ENCODE data around the gene CCDC102A. TPM values are rescaled to one million over a fixed set of nuclear protein-coding genes. Genes with fewer than 3 reads are reported as not detected.

Gene CCDC102A
- total and polyA plus RNA-seq, 2 donors (not counting 3 experiments of a cell fraction or from before 2014, with no cell fraction given), result 7.8 to 12.2 TPM

DNA sequence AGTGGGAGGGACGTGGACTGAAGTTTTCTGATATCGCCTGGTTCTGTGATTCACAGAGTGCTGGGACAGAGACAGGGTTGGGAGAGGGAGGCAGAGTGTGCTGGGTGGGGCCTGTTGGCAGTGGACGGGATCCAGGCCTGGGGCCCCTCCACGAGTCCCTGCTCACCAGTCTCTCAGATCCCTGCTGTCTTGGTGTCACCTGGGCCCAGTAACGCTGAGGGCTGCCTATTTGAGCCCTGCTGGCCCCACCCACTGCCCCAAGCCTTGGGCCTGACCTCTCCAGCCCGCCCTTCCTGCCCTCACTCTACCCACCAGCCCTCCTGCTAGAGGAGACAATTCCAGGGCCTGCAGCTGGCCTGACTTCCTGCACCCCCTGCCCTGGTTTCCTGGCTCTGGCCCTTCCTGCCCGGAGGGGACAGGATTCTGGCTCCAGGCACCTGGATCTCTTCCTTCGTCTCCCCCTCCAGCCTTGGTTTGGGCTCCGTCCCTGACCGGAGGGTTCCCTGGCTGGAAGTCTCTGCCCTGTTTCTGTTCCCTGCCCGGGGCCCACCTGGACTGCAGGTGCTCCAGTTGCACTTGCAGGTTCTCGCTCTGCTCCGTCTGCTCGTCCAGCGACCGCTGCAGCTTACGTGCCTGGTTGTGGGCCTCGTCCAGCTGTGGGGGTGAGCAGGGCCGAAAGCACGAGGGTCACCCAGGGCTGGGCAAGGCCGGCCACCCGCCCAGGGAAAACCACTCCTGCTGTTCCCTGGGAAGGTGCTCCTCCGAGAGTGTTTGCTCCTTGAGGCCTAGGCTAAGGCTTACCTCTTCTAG lies 21.4 kb downstream of the CCDC102A start:
- Histone ChIP-seq H3K27me3 (ENCODE audit: control insufficient read depth in 2 of 2, insufficient read depth in 2 of 2, low read length in 2 of 2) (no peaks in the 10 kb centered on the region), H2AFZ (ENCODE audit: low read depth, low read length) (no peak overlapping the region), H3K36me3 (ENCODE audit: control insufficient read depth in 2 of 2, extremely low read depth in 1 of 2, insufficient read depth in 2 of 2, low read length in 2 of 2) (peaks cover 0 to 4% of the 10 kb centered on the region in 2 experiments), H3K9ac (replicated peaks; ENCODE audit: extremely low read depth, insufficient read depth, low read length) (no peak overlapping the region), H3K4me2 (ENCODE audit: insufficient read depth, low read length) (no peak overlapping the region), H3K27ac (ENCODE audit: insufficient read depth, low read depth, low read length) (no peak overlapping the region), H3K9me1 (replicated peaks; ENCODE audit: control insufficient read depth, extremely low read depth, insufficient read depth, low read length) (no peaks in the 10 kb centered on the region), H3K79me2 (ENCODE audit: control insufficient read depth, insufficient read depth, low read length) (no peaks in the 10 kb centered on the region), H3K4me1 (ENCODE audit: control insufficient read depth, extremely low read depth, insufficient read depth, low read length) (peaks cover 7% of the 10 kb centered on the region), H4K20me1 (replicated peaks; ENCODE audit: control insufficient read depth, extremely low read depth, insufficient read depth, low read length) (no peaks in the 10 kb centered on the region), H3K9me3 (replicated peaks; ENCODE audit: control insufficient read depth, insufficient read depth, low read length) (no peaks in the 10 kb centered on the region), H3K4me3 (replicated peaks in 1 of 3; ENCODE audit: insufficient read depth in 1 of 3, low read depth in 1 of 3, low read length in 3 of 3) (no peak overlapping the region)
- ChIA-PET POLR2A (no interaction called here), CTCF (interaction anchor here (1.2 kb wide), 2 partner anchors 52 to 98 kb away, joined by 3 read pairs; partner anchors contain the start of gene POLR2C)
- no peak for TF ChIP-seq POLR2A (IDR thresholded peaks at IDR 0.05; ENCODE audit: low read depth, low read length)
- TF ChIP-seq POLR2AphosphoS5 (IDR thresholded peaks at IDR 0.05; ENCODE audit: insufficient read depth, low read depth, low read length), result no peak
- TF ChIP-seq EZH2 (IDR thresholded peaks at IDR 0.05; ENCODE audit: borderline replicate concordance, low read depth, low read length, severe bottlenecking), result no peak
- TF ChIP-seq, protein P1, sequence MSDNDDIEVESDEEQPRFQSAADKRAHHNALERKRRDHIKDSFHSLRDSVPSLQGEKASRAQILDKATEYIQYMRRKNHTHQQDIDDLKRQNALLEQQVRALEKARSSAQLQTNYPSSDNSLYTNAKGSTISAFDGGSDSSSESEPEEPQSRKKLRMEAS (IDR thresholded peaks at IDR 0.05; ENCODE audit: insufficient read depth, insufficient read length), result no peak
- TF ChIP-seq JUN (IDR thresholded peaks at IDR 0.05; ENCODE audit: borderline replicate concordance, insufficient read depth, insufficient read length, low read depth), result no peak
- TF ChIP-seq, protein P2, sequence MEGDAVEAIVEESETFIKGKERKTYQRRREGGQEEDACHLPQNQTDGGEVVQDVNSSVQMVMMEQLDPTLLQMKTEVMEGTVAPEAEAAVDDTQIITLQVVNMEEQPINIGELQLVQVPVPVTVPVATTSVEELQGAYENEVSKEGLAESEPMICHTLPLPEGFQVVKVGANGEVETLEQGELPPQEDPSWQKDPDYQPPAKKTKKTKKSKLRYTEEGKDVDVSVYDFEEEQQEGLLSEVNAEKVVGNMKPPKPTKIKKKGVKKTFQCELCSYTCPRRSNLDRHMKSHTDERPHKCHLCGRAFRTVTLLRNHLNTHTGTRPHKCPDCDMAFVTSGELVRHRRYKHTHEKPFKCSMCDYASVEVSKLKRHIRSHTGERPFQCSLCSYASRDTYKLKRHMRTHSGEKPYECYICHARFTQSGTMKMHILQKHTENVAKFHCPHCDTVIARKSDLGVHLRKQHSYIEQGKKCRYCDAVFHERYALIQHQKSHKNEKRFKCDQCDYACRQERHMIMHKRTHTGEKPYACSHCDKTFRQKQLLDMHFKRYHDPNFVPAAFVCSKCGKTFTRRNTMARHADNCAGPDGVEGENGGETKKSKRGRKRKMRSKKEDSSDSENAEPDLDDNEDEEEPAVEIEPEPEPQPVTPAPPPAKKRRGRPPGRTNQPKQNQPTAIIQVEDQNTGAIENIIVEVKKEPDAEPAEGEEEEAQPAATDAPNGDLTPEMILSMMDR (IDR thresholded peaks at IDR 0.05; ENCODE audit: extremely low read depth in 1 of 2, insufficient read depth in 1 of 2, low read depth in 1 of 2, low read length in 2 of 2), result no peak
- no peak for TF ChIP-seq GATA2 (IDR thresholded peaks at IDR 0.05; ENCODE audit: insufficient read depth, insufficient read length, low read depth, low read length)
- TF ChIP-seq FOS (IDR thresholded peaks at IDR 0.05; ENCODE audit: borderline replicate concordance, insufficient read depth, low read length), result no peak
- TF ChIP-seq MYC (IDR thresholded peaks at IDR 0.05; ENCODE audit: low read depth, low read length), result no peak
- dilution Hi-C loops (cut with MboI; ENCODE audit: extremely low pct_ligation_motif_present, low sequenced_read_pairs) (no loop called here), intact Hi-C loops (cut with micrococcal nuclease) (no loop called here)
- BruUV-seq (replicated peaks), result no TSS peak
- FAIRE-seq, result no peak
- no peak for DNase-seq (ENCODE audit: low read depth, low spot score)

Measured in endothelial cell of umbilical vein (primary cell).